WTC11 (cell line): ENCODE measurements around the gene SLC27A5. TPM values are rescaled to one million over a fixed set of nuclear protein-coding genes. Genes with fewer than 3 reads are reported as not detected.

Source experiments
- ATAC-seq: fragments of 200-7000 bp; cut with Tn5 transposase; 2 replicates; pipeline ENCODE4 v1.10.0; 2021; ENCODE audit warnings: mild to moderate bottlenecking, moderate library complexity
- CTCF ChIA-PET: fragments of 300-600 bp; sonication (Branson Sonifier 250); formaldehyde crosslinking; loops from one replicate; lab custom pipeline; 2021; ENCODE audit warnings: antibody characterized with exemption; lab: Charles Lee
- POLR2A ChIA-PET: fragments of 350-600 bp; sonication (Branson Sonifier 250); formaldehyde crosslinking; loops from one replicate; lab custom pipeline; 2021; ENCODE audit warnings: antibody characterized with exemption; lab: Charles Lee
- DNase-seq: peaks from one replicate; pipeline ENCODE4 v3.0.0; 2021; ENCODE audit warnings: low spot score
- H3K27ac Mint-ChIP-seq: 2 replicates; pipeline ENCODE4 v1.8.0; 2021; ENCODE audit warnings: mixed read lengths
- H3K27me3 Mint-ChIP-seq: 2 replicates; pipeline ENCODE4 v1.8.0; 2021; ENCODE audit warnings: low read depth, mild to moderate bottlenecking, moderate library complexity, mixed read lengths
- H3K36me3 Mint-ChIP-seq: 2 replicates; pipeline ENCODE4 v1.8.0; 2021; ENCODE audit warnings: mixed read lengths
- H3K4me1 Mint-ChIP-seq: 2 replicates; pipeline ENCODE4 v1.8.0; 2022; ENCODE audit warnings: mixed read lengths
- H3K4me3 Mint-ChIP-seq: 2 replicates; pipeline ENCODE4 v1.8.0; 2021; ENCODE audit warnings: mild to moderate bottlenecking, moderate library complexity, mixed read lengths
- H3K9me3 Mint-ChIP-seq: 2 replicates; pipeline ENCODE4 v1.8.0; 2021; ENCODE audit warnings: mixed read lengths
- CDX4 ChIP-seq: fragments of 250-450 bp; sonication (Bioruptor Pico); IDR thresholded peaks from 2 replicates; pipeline ENCODE4 v1.9.0; 2021; ENCODE audit warnings: moderate library complexity, mild to moderate bottlenecking, inconsistent platforms, borderline replicate concordance
- E2F1 ChIP-seq: sonication (generic); formaldehyde crosslinking; IDR thresholded peaks from 2 replicates; pipeline ENCODE4 v1.8.0; 2022; ENCODE audit warnings: mild to moderate bottlenecking, missing genetic modification reagents
- E2F4 ChIP-seq: sonication (generic); formaldehyde crosslinking; IDR thresholded peaks from 2 replicates; pipeline ENCODE4 v1.8.1; 2022; ENCODE audit warnings: low read depth, mild to moderate bottlenecking, moderate library complexity, missing genetic modification reagents, borderline replicate concordance
- ETV6 ChIP-seq: sonication (generic); formaldehyde crosslinking; IDR thresholded peaks from 2 replicates; pipeline ENCODE4 v1.8.1; 2022; ENCODE audit warnings: mild to moderate bottlenecking, missing genetic modification reagents
- HMGA2 ChIP-seq: fragments of 250-450 bp; sonication (Bioruptor Pico); IDR thresholded peaks from 2 replicates; pipeline ENCODE4 v1.4.0; 2021; ENCODE audit warnings: mild to moderate bottlenecking, moderate library complexity
- JUN ChIP-seq: sonication (generic); formaldehyde crosslinking; IDR thresholded peaks from 2 replicates; pipeline ENCODE4 v1.8.0; 2023; ENCODE audit warnings: mild to moderate bottlenecking, missing genetic modification reagents
- ZNF138 ChIP-seq: sonication (generic); formaldehyde crosslinking; conservative IDR thresholded peaks from 2 replicates; pipeline ENCODE4 v1.8.1; 2022; ENCODE audit warnings: mild to moderate bottlenecking, moderate library complexity, missing genetic modification reagents
- ZNF396 ChIP-seq: fragments of 250-450 bp; sonication (Bioruptor Pico); IDR thresholded peaks from 2 replicates; pipeline ENCODE4 v1.8.0; 2021; ENCODE audit warnings: mild to moderate bottlenecking, moderate library complexity, borderline replicate concordance
- ZNF416 ChIP-seq: fragments of 250-450 bp; sonication (Bioruptor Pico); IDR thresholded peaks from 2 replicates; pipeline ENCODE4 v1.9.0; 2021; ENCODE audit warnings: mild to moderate bottlenecking, inconsistent platforms
- ZNF512 ChIP-seq: sonication (generic); formaldehyde crosslinking; IDR thresholded peaks from 2 replicates; pipeline ENCODE4 v1.8.1; 2022; ENCODE audit warnings: missing genetic modification reagents, borderline replicate concordance
- total RNA-seq: library from RNA; stranded (reverse); gene quantifications from 3 replicates; pipeline ENCODE4 v1.2.3, GENCODE V29; 2021
- TF ChIP-seq, protein P1 (sequence below): sonication (generic); formaldehyde crosslinking; IDR thresholded peaks from 2 replicates; pipeline ENCODE4 v1.8.0; 2023; ENCODE audit warnings: missing genetic modification reagents, mild to moderate bottlenecking, borderline replicate concordance
- TF ChIP-seq, protein P2 (sequence below): fragments of 250-450 bp; sonication (Bioruptor Pico); conservative IDR thresholded peaks from 2 replicates; pipeline ENCODE4 v1.9.0; 2021; ENCODE audit warnings: mild to moderate bottlenecking
- TF ChIP-seq, protein P3 (sequence below): sonication (generic); formaldehyde crosslinking; IDR thresholded peaks from 2 replicates; pipeline ENCODE4 v1.8.1; 2022; ENCODE audit warnings: low read depth, missing genetic modification reagents, borderline replicate concordance
- TF ChIP-seq, protein P4 (sequence below): fragments of 250-450 bp; sonication (Bioruptor Pico); IDR thresholded peaks from 2 replicates; pipeline ENCODE4 v1.9.0; 2021; ENCODE audit warnings: mild to moderate bottlenecking

The SLC27A5 gene
- total RNA-seq, 1 experiment from 2014 or later = 21.9 TPM

GRCh38 chr19:58479736-58480480, 31.9 kb downstream of the SLC27A5 start:
- H3K36me3 Mint-ChIP-seq = no peaks in the 10 kb centered on the region
- TF ChIP-seq E2F1 (CRISPR knock-in tag) (no peak), JUN (no peak), ETV6 (CRISPR knock-in tag) (no peak), CDX4 (CRISPR knock-in tag) (no peak), E2F4 (CRISPR knock-in tag) (no peak), ZNF416 (CRISPR knock-in tag) (no peak), HMGA2 (CRISPR knock-in tag) (no peak)
- TF ChIP-seq, protein P1, sequence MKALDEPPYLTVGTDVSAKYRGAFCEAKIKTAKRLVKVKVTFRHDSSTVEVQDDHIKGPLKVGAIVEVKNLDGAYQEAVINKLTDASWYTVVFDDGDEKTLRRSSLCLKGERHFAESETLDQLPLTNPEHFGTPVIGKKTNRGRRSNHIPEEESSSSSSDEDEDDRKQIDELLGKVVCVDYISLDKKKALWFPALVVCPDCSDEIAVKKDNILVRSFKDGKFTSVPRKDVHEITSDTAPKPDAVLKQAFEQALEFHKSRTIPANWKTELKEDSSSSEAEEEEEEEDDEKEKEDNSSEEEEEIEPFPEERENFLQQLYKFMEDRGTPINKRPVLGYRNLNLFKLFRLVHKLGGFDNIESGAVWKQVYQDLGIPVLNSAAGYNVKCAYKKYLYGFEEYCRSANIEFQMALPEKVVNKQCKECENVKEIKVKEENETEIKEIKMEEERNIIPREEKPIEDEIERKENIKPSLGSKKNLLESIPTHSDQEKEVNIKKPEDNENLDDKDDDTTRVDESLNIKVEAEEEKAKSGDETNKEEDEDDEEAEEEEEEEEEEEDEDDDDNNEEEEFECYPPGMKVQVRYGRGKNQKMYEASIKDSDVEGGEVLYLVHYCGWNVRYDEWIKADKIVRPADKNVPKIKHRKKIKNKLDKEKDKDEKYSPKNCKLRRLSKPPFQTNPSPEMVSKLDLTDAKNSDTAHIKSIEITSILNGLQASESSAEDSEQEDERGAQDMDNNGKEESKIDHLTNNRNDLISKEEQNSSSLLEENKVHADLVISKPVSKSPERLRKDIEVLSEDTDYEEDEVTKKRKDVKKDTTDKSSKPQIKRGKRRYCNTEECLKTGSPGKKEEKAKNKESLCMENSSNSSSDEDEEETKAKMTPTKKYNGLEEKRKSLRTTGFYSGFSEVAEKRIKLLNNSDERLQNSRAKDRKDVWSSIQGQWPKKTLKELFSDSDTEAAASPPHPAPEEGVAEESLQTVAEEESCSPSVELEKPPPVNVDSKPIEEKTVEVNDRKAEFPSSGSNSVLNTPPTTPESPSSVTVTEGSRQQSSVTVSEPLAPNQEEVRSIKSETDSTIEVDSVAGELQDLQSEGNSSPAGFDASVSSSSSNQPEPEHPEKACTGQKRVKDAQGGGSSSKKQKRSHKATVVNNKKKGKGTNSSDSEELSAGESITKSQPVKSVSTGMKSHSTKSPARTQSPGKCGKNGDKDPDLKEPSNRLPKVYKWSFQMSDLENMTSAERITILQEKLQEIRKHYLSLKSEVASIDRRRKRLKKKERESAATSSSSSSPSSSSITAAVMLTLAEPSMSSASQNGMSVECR (CRISPR knock-in tag) = no peak
- TF ChIP-seq, protein P2, sequence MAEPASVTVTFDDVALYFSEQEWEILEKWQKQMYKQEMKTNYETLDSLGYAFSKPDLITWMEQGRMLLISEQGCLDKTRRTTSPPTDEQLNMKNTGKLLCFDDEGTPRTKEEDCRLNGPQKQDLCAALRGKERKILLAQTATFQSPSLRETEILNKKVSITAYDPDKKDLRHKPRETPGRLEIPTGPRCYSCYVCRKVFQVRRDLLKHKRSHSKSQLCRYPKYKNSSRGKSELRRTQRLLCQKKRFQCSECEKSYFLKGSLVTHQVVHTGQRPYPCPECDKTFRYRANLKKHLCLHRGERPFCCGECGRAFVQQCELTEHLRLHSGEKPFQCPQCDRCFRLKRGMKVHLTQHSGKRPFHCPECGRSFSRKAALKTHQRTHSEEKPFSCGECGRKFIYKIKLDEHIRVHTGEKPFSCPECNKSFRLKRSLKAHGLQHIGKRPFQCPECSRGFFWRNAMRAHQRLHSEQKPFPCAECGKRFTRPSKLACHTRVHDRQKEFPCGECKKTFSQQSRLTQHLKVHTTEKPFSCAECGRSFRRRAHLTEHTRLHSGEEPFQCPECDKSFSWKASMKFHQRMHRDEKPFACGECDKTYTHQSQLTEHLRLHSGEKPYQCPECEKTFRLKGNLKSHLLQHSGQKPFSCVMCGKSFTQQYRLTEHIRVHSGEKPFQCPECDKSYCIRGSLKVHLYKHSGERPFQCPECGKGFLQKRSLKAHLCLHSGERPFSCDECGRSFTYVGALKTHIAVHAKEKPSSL (CRISPR knock-in tag) = no peak
- no peak for DNase-seq
- no peak overlapping the region for H3K27ac Mint-ChIP-seq
- H3K4me3 Mint-ChIP-seq = no peak overlapping the region
- no peaks in the 10 kb centered on the region; the same call in none of the 2 replicates for H3K27me3 Mint-ChIP-seq
- POLR2A ChIA-PET = no interaction called here
- CTCF ChIA-PET = no interaction called here
- H3K4me1 Mint-ChIP-seq = peaks cover 9% of the 10 kb centered on the region
- no peaks in the 10 kb centered on the region for H3K9me3 Mint-ChIP-seq
- no peak for ATAC-seq

- POLR2A ChIA-PET = no interaction called here
- no peaks in the 10 kb centered on the region; the same call in none of the 2 replicates for H3K27me3 Mint-ChIP-seq
- no peak for ATAC-seq
- no peaks in the 10 kb centered on the region for H3K9me3 Mint-ChIP-seq
- no peak for DNase-seq
- H3K4me3 Mint-ChIP-seq = no peak overlapping the region
- no peak overlapping the region for H3K27ac Mint-ChIP-seq
- H3K36me3 Mint-ChIP-seq = no peaks in the 10 kb centered on the region
- CTCF ChIA-PET = no interaction called here
- peaks cover 9% of the 10 kb centered on the region for H3K4me1 Mint-ChIP-seq
- no peak for TF ChIP-seq ZNF138 (CRISPR knock-in tag)
Observed at GRCh38 chr19:58479303-58479702, 32.5 kb downstream of the SLC27A5 start.

DNA sequence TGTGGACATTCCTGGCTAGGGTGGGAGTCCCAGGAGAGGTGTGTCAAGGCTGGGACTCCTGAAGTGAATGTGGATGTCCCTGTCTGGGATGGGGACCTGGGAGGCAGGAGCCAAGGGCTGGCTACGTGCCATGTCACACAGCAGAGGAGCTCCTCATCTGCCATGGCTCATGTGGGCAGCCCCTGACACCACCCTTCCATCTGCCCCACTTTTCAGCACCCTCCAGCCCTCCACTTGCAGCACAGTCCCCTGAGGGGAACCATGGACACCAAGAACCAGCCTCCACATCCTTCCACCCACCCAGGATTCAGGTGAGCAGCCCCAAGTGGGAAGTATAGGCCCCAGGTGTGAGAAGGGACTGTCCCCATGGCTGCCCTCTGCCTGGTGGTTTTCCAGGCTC, 33.9 kb downstream of the SLC27A5 start:
- Mint-ChIP-seq H3K4me3 (no peak overlapping the region), H3K9me3 (no peaks in the 10 kb centered on the region), H3K27me3 (no peaks in the 10 kb centered on the region; the same call in none of the 2 replicates), H3K27ac (no peak overlapping the region), H3K36me3 (no peaks in the 10 kb centered on the region), H3K4me1 (peaks cover 9% of the 10 kb centered on the region)
- ATAC-seq = no peak
- ChIA-PET CTCF (no interaction called here), POLR2A (interaction anchor here (0.6 kb wide), 1 partner anchor 46 kb away, joined by 6 read pairs; no protein-coding TSS in a partner anchor)
- DNase-seq = no peak
- TF ChIP-seq ZNF396 (CRISPR knock-in tag) (no peak), E2F4 (CRISPR knock-in tag) (no peak), ZNF512 (CRISPR knock-in tag) (no peak), ETV6 (CRISPR knock-in tag) (no peak), HMGA2 (CRISPR knock-in tag) (no peak)
- TF ChIP-seq, protein P3, sequence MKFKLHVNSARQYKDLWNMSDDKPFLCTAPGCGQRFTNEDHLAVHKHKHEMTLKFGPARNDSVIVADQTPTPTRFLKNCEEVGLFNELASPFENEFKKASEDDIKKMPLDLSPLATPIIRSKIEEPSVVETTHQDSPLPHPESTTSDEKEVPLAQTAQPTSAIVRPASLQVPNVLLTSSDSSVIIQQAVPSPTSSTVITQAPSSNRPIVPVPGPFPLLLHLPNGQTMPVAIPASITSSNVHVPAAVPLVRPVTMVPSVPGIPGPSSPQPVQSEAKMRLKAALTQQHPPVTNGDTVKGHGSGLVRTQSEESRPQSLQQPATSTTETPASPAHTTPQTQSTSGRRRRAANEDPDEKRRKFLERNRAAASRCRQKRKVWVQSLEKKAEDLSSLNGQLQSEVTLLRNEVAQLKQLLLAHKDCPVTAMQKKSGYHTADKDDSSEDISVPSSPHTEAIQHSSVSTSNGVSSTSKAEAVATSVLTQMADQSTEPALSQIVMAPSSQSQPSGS (CRISPR knock-in tag) = no peak
- TF ChIP-seq, protein P4, sequence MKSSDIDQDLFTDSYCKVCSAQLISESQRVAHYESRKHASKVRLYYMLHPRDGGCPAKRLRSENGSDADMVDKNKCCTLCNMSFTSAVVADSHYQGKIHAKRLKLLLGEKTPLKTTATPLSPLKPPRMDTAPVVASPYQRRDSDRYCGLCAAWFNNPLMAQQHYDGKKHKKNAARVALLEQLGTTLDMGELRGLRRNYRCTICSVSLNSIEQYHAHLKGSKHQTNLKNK (CRISPR knock-in tag) = no peak
